Neuronal stem cell (in vitro differentiated cells): Measurements from ENCODE around the gene WDPCP.

ENCODE experiments used
- DNase-seq: peaks from one replicate; pipeline ENCODE4 v3.0.0-alpha.2; 2013; ENCODE audit warnings: low spot score
- H2AFZ ChIP-seq: one replicate; pipeline ENCODE4 v1.6.1; 2013; ENCODE audit warnings: mild to moderate bottlenecking, low read length, inconsistent platforms
- H2AK5ac ChIP-seq: 2 replicates; pipeline ENCODE4 v1.6.1; 2013; ENCODE audit warnings: low read depth, mild to moderate bottlenecking, inconsistent platforms, low read length, moderate library complexity, mixed read lengths
- H2BK120ac ChIP-seq: 2 replicates; pipeline ENCODE4 v1.6.1; 2013; ENCODE audit warnings: low read depth, mild to moderate bottlenecking, inconsistent platforms, low read length, moderate library complexity, mixed read lengths
- H2BK12ac ChIP-seq: one replicate; pipeline ENCODE4 v1.6.1; 2013; ENCODE audit warnings: low read length, inconsistent platforms
- H2BK15ac ChIP-seq: 2 replicates; pipeline ENCODE4 v1.6.1; 2013; ENCODE audit warnings: mild to moderate bottlenecking, low read length, inconsistent platforms, mixed read lengths
- H2BK5ac ChIP-seq: one replicate; pipeline ENCODE4 v1.6.1; 2013; ENCODE audit warnings: inconsistent platforms, mild to moderate bottlenecking, low read length, moderate library complexity
- H3K14ac ChIP-seq: one replicate; pipeline ENCODE4 v1.6.1; 2013; ENCODE audit warnings: low read length, inconsistent platforms
- H3K18ac ChIP-seq: 2 replicates; pipeline ENCODE4 v1.6.1; 2013; ENCODE audit warnings: low read length, inconsistent platforms
- H3K23ac ChIP-seq: 2 replicates; pipeline ENCODE4 v1.6.1; 2013; ENCODE audit warnings: low read depth, mild to moderate bottlenecking, mixed read lengths, low read length, inconsistent platforms; ENCODE audit not compliant: poor library complexity
- H3K27ac ChIP-seq: replicated peaks from 3 replicates; pipeline ENCODE4 v1.5.1; 2013; ENCODE audit warnings: low read length, inconsistent platforms
- H3K27me3 ChIP-seq, 3 experiments: 2 replicates each; pipeline ENCODE4 v1.6.1; 2013; ENCODE audit warnings: low read length in 3 of 3, mild to moderate bottlenecking in 2 of 3, inconsistent platforms in 1 of 3, low read depth in 1 of 3, mixed read lengths in 1 of 3, moderate library complexity in 1 of 3; ENCODE audit not compliant: control insufficient read depth in 3 of 3, insufficient read depth in 3 of 3
- H3K36me3 ChIP-seq, 2 donors: replicated peaks in 1 of 2; 2 replicates each; pipeline ENCODE4 v1.6.1; 2013; ENCODE audit warnings: low read length in 2 of 2; ENCODE audit not compliant: control insufficient read depth in 2 of 2, insufficient read depth in 2 of 2
- H3K4ac ChIP-seq: 2 replicates; pipeline ENCODE4 v1.6.1; 2013; ENCODE audit warnings: inconsistent platforms, mild to moderate bottlenecking, low read length, moderate library complexity
- H3K4me1 ChIP-seq, 2 donors: 1 replicate in 1 of 2; 2 replicates in 1 of 2; pipeline ENCODE4 v1.6.1; 2013; ENCODE audit warnings: low read length in 2 of 2, low read depth in 1 of 2; ENCODE audit not compliant: control insufficient read depth in 2 of 2, insufficient read depth in 1 of 2
- H3K4me2 ChIP-seq: one replicate; pipeline ENCODE4 v1.6.1; 2013; ENCODE audit warnings: mild to moderate bottlenecking, low read length, inconsistent platforms; ENCODE audit not compliant: insufficient read depth, poor library complexity, severe bottlenecking
- H3K4me3 ChIP-seq, 2 donors: 2 replicates each; pipeline ENCODE4 v1.5.1; 2013; ENCODE audit warnings: low read length in 2 of 2, mild to moderate bottlenecking in 2 of 2, inconsistent platforms in 1 of 2, moderate library complexity in 1 of 2
- H3K79me1 ChIP-seq: one replicate; pipeline ENCODE4 v1.6.1; 2013; ENCODE audit warnings: low read depth, mild to moderate bottlenecking, inconsistent platforms, low read length, moderate library complexity
- H3K9ac ChIP-seq: one replicate; pipeline ENCODE4 v1.6.1; 2013; ENCODE audit warnings: mild to moderate bottlenecking, low read depth, low read length, inconsistent platforms; ENCODE audit not compliant: poor library complexity
- H3K9me3 ChIP-seq, 2 donors: replicated peaks in 1 of 2; 2 replicates each; pipeline versions ENCODE3 to v1.6.1; 2013; ENCODE audit warnings: low read length in 2 of 2, mild to moderate bottlenecking in 2 of 2, inconsistent platforms in 1 of 2, low read depth in 1 of 2, mixed read lengths in 1 of 2, moderate library complexity in 1 of 2; ENCODE audit not compliant: control insufficient read depth in 2 of 2, insufficient read depth in 1 of 2
- H4K8ac ChIP-seq: one replicate; pipeline ENCODE4 v1.6.1; 2013; ENCODE audit warnings: low read depth, mild to moderate bottlenecking, inconsistent platforms, low read length, moderate library complexity
- H4K91ac ChIP-seq: one replicate; pipeline ENCODE4 v1.6.1; 2013; ENCODE audit warnings: low read length, low read depth, mild to moderate bottlenecking, inconsistent platforms; ENCODE audit not compliant: poor library complexity
- WGBS, 2 donors: extraction: QIAGEN DNeasy Blood & Tissue Kit; methylation state at CpG; one replicate each; pipeline ENCODE4 v1.1.7; 2013; ENCODE audit warnings: missing lambda C conversion rate in 2 of 2, mixed read lengths in 1 of 2; ENCODE audit not compliant: insufficient read length in 2 of 2, insufficient replicate concordance in 1 of 2; ENCODE audit errors: extremely low coverage in 2 of 2; 5-methylcytosine and 5-hydroxymethylcytosine counted together

WDPCP gene

DNA sequence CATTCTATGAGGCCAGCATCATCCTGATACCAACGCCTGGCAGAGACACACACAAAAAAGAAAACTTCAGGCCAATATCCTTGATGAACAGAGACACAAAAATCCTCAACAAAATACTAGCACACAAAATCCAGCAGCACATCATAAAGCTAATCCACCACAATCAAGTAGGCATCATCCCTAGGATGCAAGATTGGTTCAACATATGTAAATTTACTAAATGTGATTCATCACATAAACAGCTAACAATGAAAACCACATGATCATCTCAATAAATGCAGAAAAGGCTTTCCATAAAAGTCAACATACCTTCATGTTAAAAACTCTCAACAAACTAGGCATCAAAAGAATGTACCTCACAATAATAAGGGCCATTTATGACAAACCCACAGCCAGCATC lies 65.3 kb downstream of the WDPCP start:
- Histone ChIP-seq H3K4me3 (no peak overlapping the region), H2BK5ac (no peak overlapping the region), H3K79me1 (peaks cover 4% of the 10 kb centered on the region), H3K14ac (no peak overlapping the region), H4K91ac (no peak overlapping the region), H2BK12ac (no peak overlapping the region), H3K9ac (no peak overlapping the region), H2AK5ac (no peak overlapping the region), H3K23ac (no peak overlapping the region), H3K27ac (no peak overlapping the region), H3K4ac (no peak overlapping the region), H3K18ac (no peak overlapping the region), H3K36me3 (no peaks in the 10 kb centered on the region), H3K4me2 (no peak overlapping the region), H4K8ac (no peak overlapping the region), H2AFZ (no peak overlapping the region), H2BK120ac (no peak overlapping the region), H3K27me3 (no peaks in the 10 kb centered on the region), H3K4me1 (no peaks in the 10 kb centered on the region), H3K9me3 (peaks cover 0 to 6% of the 10 kb centered on the region in 2 donors), H2BK15ac (no peak overlapping the region)
- DNase-seq, result no peak
- WGBS, 2 donors, result no CpG with 5 or more reads among the region's 1 CpG

DNA sequence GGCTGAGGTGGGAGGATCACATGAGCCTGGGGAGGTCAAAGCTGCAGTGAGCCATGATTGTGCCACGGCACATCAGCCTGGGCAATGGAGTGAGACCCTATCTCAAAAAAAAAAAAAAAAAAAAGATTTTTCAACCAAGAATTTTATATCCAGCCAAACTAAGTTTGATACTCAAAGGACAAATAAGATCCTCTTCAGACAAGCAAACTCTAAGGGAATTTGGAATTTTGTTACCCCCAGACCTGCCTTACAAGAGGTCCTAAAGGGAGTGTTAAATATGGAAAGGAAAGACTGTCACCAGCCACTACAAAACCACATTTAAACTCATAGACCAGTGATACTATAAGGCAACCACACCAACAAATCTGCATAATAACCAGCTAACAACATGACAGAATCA lies 67.5 kb downstream of the WDPCP start:
- Histone ChIP-seq H2AFZ (no peak overlapping the region), H3K79me1 (peaks cover 4% of the 10 kb centered on the region), H3K23ac (no peak overlapping the region), H3K4me2 (no peak overlapping the region), H3K4ac (no peak overlapping the region), H3K27ac (no peak overlapping the region), H3K9me3 (peaks cover 0 to 6% of the 10 kb centered on the region in 2 donors), H3K14ac (no peak overlapping the region), H4K8ac (no peak overlapping the region), H3K18ac (no peak overlapping the region), H2BK12ac (no peak overlapping the region), H3K9ac (no peak overlapping the region), H3K36me3 (no peaks in the 10 kb centered on the region), H2BK15ac (no peak overlapping the region), H4K91ac (no peak overlapping the region), H3K4me1 (no peaks in the 10 kb centered on the region), H3K27me3 (no peaks in the 10 kb centered on the region), H3K4me3 (no peak overlapping the region), H2BK5ac (no peak overlapping the region), H2BK120ac (no peak overlapping the region), H2AK5ac (no peak overlapping the region)
- no CpG with 5 or more reads among the region's 1 CpG for WGBS, 2 donors
- no peak for DNase-seq

DNA sequence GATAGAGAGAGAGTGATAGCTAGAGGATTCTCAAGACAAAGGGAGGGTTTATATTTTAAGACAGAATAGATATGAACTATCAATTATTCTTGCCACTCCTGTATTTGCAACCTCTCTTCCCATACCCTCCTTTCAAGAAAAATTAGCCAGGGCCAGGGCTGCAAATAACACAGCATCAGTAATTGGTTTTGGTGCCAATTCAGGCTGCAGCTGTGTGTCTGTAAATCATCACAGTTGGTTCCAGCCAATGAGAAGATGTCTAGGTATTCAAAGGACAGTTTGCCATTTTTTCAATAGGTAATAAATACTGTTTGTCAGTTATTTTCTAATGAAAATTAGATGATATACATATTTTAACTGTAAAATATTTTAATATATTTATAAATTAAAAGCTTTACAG lies 73.5 kb downstream of the WDPCP start:
- H3K9me3 ChIP-seq, result no peaks in the 10 kb centered on the region
- H3K4me1 ChIP-seq, result no peaks in the 10 kb centered on the region
- no peak overlapping the region for H2BK15ac ChIP-seq
- no peaks in the 10 kb centered on the region for H3K36me3 ChIP-seq
- H2AK5ac ChIP-seq, result no peak overlapping the region
- H3K4me3 ChIP-seq, result no peak overlapping the region
- H2BK5ac ChIP-seq, result no peak overlapping the region
- no peak overlapping the region for H4K91ac ChIP-seq
- no peak overlapping the region for H3K27ac ChIP-seq
- no peak overlapping the region for H3K9ac ChIP-seq
- H3K18ac ChIP-seq, result no peak overlapping the region
- H3K14ac ChIP-seq, result no peak overlapping the region
- peaks cover 4% of the 10 kb centered on the region for H3K79me1 ChIP-seq
- no peak for DNase-seq
- H3K27me3 ChIP-seq, result no peaks in the 10 kb centered on the region
- H2AFZ ChIP-seq, result no peak overlapping the region
- H2BK120ac ChIP-seq, result no peak overlapping the region
- H3K4ac ChIP-seq, result no peak overlapping the region
- H2BK12ac ChIP-seq, result no peak overlapping the region
- no peak overlapping the region for H3K23ac ChIP-seq
- H3K4me2 ChIP-seq, result no peak overlapping the region
- no peak overlapping the region for H4K8ac ChIP-seq

DNA sequence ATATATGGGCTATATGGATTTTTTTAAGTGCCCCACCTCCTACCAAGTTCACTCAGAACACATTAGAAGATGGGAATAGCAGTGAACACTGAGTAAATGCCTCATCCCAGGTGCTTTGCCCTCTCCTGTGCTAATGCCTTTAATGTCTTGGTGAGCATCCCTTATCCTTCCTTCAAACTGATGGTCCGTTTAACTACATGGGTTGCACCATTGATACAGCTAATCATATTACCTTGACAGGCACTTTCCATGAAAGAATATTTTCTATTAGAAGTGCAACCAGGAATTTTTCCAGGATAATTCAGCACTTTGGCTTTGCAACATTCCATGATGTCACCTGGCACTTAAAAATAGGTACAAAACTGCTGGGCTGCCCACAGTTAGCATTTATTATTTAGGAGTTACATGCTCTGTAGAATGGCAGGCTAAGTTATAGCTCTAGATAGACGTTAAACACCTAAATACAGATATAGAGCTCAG lies 74.0 kb downstream of the WDPCP start:
- H2BK15ac ChIP-seq, result no peak overlapping the region
- DNase-seq, result no peak
- no peaks in the 10 kb centered on the region for H3K27me3 ChIP-seq
- no peaks in the 10 kb centered on the region for H3K36me3 ChIP-seq
- H3K9me3 ChIP-seq, result no peaks in the 10 kb centered on the region
- no peak overlapping the region for H3K14ac ChIP-seq
- no peak overlapping the region for H4K8ac ChIP-seq
- H3K4ac ChIP-seq, result no peak overlapping the region
- no peak overlapping the region for H2AK5ac ChIP-seq
- no peak overlapping the region for H2BK12ac ChIP-seq
- no peak overlapping the region for H2AFZ ChIP-seq
- peaks cover 4% of the 10 kb centered on the region for H3K79me1 ChIP-seq
- H3K4me1 ChIP-seq, result no peaks in the 10 kb centered on the region
- no peak overlapping the region for H3K4me2 ChIP-seq
- H3K18ac ChIP-seq, result no peak overlapping the region
- H3K27ac ChIP-seq, result no peak overlapping the region
- no peak overlapping the region for H3K4me3 ChIP-seq
- no CpG with 5 or more reads among the region's 2 CpGs for WGBS, 2 donors
- no peak overlapping the region for H4K91ac ChIP-seq
- no peak overlapping the region for H3K9ac ChIP-seq
- H2BK120ac ChIP-seq, result no peak overlapping the region
- H3K23ac ChIP-seq, result no peak overlapping the region
- H2BK5ac ChIP-seq, result no peak overlapping the region
